NOMO-1 treated with dmso at 0.1 percent for 144 hours (cell line): Measurements from ENCODE around the gene PRTN3.
"Not testable (repeated sequence)": the region's sequence is repeated elsewhere in the genome, so short reads cannot be mapped to it uniquely, and the experiment has no call there.

Experiments
- DNase-seq: peaks from one replicate; lab custom pipeline; 2025; ENCODE audit not compliant: unreplicated experiment; lab: John Stamatoyannopoulos, UW

PRTN3 gene

DNA sequence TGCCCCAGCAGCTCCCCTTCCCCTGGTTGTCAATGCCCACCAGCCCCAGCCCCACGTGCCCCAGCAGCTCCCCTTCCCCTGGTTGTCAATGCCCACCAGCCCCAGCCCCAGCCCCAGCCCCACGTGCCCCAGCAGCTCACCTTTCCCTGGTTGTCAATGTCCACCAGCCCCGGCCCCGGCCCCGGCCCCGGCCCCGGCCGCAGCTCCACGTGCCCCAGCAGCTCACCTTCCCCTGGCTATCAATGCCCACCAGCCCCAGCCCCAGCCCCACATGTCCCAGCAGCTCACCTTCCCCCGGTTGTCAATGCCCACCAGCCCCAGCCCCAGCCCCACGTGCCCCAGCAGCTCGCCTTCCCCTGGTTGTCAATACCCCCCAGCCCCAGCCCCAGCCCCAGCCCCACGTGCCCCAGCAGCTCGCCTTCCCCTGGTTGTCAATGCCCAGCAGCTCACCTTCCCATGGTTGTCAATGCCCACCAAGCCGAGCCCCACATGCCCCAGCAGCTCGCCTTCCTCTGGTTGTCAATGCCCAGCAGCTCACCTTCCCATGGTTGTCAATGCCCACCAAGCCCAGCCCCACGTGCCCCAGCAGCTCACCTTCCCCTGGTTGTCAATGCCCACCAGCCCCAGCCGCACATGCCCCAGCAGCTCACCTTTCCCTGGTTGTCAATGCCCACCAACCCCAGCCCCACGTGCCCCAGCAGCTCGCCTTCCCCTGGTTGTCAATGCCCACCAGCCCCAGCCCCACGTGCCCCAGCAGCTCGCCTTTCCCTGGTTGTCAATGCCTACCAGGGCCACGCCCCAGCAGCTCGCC lies 38.2 kb downstream of the PRTN3 start:
- not testable (repeated sequence) for DNase-seq

- no peak for DNase-seq
These were observed 39.1 kb downstream of the PRTN3 start for GRCh38 chr19:879711-880438.

DNA sequence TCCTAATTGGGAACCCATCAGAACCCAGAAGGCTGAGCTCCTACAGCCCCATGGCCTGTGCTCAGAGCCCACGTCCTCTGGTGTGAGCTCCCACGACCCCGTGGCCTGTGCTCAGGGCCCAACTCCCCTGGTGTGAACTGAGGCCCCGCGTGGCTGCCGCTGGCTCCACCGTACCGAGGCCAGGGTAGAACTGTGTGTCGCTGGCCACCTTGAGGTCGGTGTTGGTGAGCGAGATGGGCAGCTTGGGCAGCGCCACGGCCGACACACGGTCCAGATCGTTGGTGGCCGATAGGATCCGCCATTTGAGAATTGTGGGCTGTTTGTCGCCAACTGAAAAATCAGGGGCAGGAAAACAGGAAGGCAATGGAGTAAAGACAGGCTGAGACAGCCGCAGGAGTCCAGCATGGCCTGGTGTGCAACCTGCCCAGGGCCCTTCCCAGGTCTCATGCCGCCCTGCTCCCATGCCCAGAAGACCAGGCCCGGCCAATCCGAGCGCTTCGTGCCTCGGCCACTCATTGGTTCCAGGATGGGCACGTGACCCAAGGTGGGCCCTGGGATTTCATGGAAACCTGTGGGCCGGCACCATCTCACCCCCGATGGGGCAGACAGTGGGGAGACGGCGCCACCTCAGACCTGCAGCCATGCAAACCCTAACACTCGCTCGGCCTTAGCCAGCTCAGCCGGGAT lies 40.7 kb downstream of the PRTN3 start:
- DNase-seq, result no peak

DNA sequence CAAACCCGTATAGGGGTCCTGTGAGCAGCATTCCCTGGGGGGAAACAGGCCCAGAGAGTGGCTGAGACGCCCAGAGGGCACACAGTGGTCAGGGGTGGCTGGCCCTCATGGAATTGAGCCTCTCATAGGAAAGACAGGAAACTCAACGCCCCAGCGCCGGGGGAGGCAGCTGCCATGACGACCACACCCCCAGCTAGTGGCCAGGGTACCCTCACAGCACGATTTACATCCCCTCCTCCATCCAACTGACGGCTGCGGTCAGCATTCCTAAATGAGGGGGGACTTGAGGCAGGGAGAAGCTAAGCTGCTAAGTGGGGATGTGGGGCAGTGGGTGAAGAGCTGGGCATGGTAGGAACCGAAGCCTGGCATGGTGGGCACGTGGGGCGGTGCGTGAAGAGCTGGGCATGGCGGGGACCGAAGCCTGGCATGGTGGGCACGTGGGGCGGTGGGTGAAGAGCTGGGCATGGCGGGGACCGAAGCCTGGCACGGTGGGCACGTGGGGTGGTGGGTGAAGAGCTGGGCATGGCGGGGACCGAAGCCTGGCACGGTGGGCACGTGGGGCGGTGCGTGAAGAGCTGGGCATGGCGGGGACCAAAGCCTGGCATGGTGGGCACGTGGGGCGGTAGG lies 42.2 kb downstream of the PRTN3 start:
- DNase-seq, result no peak

GRCh38 chr19:883661-884211 lies 42.9 kb downstream of the PRTN3 start:
- DNase-seq, result no peak

DNA sequence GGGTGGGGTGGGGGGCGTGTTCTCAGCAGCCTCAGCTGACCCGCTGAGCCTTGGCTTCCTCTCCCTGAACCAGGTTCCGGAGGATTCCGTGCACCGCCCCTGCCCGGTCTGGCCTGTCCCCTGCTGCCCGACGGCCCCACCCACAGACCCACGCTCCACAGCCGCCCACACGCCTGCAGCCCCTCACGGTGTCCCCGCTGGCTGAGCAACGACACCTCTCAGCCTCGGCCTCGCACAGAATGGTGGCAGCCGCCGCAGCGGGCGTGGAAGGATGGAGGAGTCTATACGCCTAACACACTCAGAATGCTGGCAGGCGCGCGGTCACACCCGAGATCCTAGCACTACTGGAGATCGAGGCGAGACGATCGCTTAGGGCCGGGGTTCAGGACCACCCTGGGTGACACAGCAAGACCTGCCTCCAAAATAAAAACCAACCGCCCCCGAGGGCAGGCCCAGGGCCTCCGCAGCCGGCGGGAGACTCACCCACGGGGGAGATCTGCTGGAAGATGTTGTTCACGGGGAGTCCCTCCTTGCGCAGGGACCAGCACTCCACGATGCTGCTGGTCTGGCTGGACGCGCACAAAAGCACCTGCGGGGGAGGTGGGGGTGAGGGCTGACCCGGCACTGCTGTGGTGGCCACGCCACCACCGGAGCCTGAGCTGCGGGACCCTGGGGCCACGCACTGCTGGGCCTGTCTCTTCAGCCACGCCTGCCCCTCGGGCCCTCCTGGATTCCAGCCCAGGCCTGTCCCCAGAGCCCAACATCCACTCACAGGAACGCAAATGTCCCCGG lies 43.8 kb downstream of the PRTN3 start:
- no peak for DNase-seq

GRCh38 chr19:885536-886224 lies 44.9 kb downstream of the PRTN3 start:
- DNase-seq, result no peak

GRCh38 chr19:887072-887471 lies 46.3 kb downstream of the PRTN3 start:
- no peak for DNase-seq

DNA sequence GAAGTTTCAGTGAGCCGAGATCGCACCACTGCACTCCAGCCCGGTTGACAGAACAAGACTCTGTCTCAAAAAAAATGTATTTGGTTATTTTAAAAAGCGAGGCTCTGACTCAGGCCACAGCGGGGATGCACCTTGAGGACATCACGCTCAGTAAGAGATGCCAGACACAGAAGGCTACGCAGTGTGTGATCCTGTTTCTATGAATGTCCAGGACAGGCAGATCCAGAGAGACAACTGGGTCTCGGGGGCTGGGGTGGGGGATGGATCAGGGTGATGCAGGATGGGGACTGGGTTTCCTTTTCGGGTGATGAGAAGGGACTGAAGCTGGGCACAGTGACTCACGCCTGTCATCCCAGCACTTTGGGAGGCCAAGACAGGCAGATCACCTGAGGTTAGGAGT lies 46.8 kb downstream of the PRTN3 start:
- DNase-seq, result no peak

GRCh38 chr19:888581-889385 lies 48.0 kb downstream of the PRTN3 start:
- no peak for DNase-seq

GRCh38 chr19:889662-890295 lies 49.0 kb downstream of the PRTN3 start:
- DNase-seq, result no peak

GRCh38 chr19:890831-891230 lies 50.0 kb downstream of the PRTN3 start:
- DNase-seq, result no peak

GRCh38 chr19:891421-892200 lies 50.8 kb downstream of the PRTN3 start:
- not testable (repeated sequence) for DNase-seq

GRCh38 chr19:892243-892893 lies 51.6 kb downstream of the PRTN3 start:
- no peak for DNase-seq

- DNase-seq, result peak; percentile 88
These were observed 52.3 kb downstream of the PRTN3 start, which contains the start of the genes MED16 and RNU6-9 for GRCh38 chr19:892894-893689. MED16 (minus strand) TSS chr19:893187; CDS start chr19:891131, 2,056 bp downstream. RNU6-9 (plus strand) TSS chr19:893484.

- DNase-seq, result no peak
These were observed 55.6 kb downstream of the PRTN3 start for GRCh38 chr19:896434-896833.
